SJCRH30 (cell line): ENCODE data around the gene CDR2L. TPM values are rescaled to one million over a fixed set of nuclear protein-coding genes. Genes with fewer than 3 reads are reported as not detected.

Experiments
- DNase-seq, 2 experiments: peaks; one replicate each; pipeline ENCODE4 v3.0.0-alpha.2; 2015 to 2020
- H3K27ac ChIP-seq: fragments of 250-450 bp; sonication (Bioruptor Pico); 2 replicates; pipeline ENCODE4 v1.5.1; 2020; ENCODE audit warnings: mild to moderate bottlenecking, moderate library complexity
- H3K27me3 ChIP-seq: fragments of 250-450 bp; sonication (Bioruptor Pico); 2 replicates; pipeline ENCODE4 v1.5.1; 2020; ENCODE audit warnings: mild to moderate bottlenecking, moderate library complexity
- H3K36me3 ChIP-seq: fragments of 250-450 bp; sonication (Bioruptor Pico); 2 replicates; pipeline ENCODE4 v1.5.1; 2020; ENCODE audit warnings: mild to moderate bottlenecking, moderate library complexity
- H3K4me1 ChIP-seq: fragments of 250-450 bp; sonication (Bioruptor Pico); 2 replicates; pipeline ENCODE4 v1.5.1; 2020; ENCODE audit warnings: mild to moderate bottlenecking, moderate library complexity
- H3K4me3 ChIP-seq: fragments of 250-450 bp; sonication (Bioruptor Pico); 2 replicates; pipeline ENCODE4 v1.5.1; 2020; ENCODE audit warnings: mild to moderate bottlenecking, moderate library complexity
- H3K9me3 ChIP-seq: fragments of 250-450 bp; sonication (Bioruptor Pico); replicated peaks from 2 replicates; pipeline ENCODE4 v1.5.1; 2020; ENCODE audit warnings: mild to moderate bottlenecking, moderate library complexity
- total RNA-seq: library from RNA; depleted of rRNA; stranded (reverse); fragments of >200 nt; shearing (Covaris generic); gene quantifications from 2 replicates; pipeline ENCODE4 v1.2.3, GENCODE V29; 2014; rRNA removed

Gene CDR2L
- total RNA-seq, 1 experiment from 2014 or later = 10.9 TPM

DNA sequence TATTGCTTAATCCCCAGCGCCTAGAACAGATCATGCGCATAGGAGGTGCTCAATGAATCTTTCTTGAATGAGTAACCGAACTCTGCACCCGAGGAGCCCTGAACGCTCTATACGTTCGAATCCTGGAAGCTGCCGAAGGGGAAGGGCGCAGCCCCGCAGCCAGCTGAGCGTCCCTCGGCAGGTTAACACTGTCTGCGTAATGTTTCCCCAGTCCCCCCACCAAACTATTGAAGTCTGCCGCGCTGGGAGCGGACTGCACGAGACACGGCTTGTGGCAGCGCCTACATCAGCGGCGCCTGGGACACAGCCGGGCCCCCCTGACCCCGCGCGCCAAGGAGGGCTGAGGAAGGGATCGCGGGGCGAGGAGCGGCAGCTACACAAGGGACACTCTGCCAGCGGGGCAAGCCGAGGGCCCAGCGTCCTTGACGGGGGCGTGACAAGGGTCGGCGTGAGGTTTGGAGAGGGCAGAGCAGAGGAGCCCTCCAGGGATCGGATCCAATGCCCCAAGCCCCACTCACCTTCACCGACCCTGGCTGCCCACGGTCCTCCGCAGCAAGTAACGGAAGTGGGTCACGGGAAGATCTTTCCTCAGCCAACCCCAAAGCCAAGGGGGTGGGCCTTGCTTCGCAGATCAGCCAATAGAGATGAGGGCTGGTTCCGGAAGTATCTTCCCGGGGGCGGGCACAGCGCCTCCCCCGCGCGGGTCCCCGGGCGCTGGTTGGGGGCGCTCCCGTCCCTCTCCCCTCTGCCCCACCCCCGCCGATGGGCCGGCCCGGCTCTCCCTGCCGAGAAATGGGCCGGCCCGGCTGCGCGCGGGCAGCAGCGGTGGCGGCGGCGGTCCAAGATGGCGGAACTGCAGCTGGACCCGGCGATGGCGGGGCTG, 59.2 kb downstream of the CDR2L start, which contains the start of the genes ATP5PD and KCTD2:
ATP5PD (minus strand) TSS at position 563 of the 883 bp plus-strand sequence. CDS start 4,319 bp downstream, outside the sequence.
KCTD2 (plus strand) TSS at position 819 of the 883 bp plus-strand sequence; CDS start at position 845, 26 bp downstream.
- Histone ChIP-seq H3K9me3 (no peaks in the 10 kb centered on the region), H3K4me1 (no peaks in the 10 kb centered on the region; the same call in 1 of the 2 replicates), H3K27ac (peak within 1 kb of the TSS; percentile 56), H3K27me3 (no peaks in the 10 kb centered on the region), H3K36me3 (peaks cover 17% of the 10 kb centered on the region), H3K4me3 (peak within 1 kb of the TSS; percentile 94)
- peak; percentile 98 to 99 for DNase-seq

DNA sequence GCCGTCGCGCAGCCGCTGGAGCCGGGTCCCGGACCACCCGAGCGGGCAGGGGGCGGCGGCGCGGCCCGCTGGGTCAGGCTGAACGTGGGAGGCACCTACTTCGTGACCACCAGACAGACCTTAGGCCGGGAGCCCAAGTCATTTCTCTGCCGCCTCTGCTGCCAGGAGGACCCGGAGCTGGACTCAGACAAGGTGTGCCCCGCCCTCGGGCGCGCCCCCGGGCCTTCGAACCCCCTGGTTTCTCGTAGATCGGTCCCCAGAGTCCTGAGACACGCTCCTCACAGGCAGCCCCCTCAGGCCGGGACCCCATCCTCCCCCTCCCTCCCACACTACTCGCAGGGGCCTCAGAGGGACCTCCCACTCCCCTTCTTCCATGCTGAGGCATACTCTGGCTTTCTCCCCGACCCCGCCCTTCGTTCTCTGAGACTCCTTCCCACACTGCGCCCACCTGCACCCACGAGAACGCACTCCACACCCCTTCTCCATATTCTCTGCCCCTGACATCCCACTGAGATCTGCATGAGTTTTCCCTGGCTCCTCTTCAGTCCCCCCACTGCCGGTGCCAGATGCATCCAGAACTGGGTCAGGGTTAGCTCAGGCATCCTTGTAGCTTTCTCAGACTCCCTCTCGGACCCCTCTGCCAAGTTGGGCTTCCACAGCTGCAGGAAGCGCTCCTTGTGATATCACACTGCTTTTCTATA, 60.1 kb downstream of the CDR2L start:
- H3K27ac ChIP-seq = peak overlapping the region; percentile 33; the same call in 1 of the 2 replicates
- H3K9me3 ChIP-seq = no peaks in the 10 kb centered on the region
- H3K4me3 ChIP-seq = peak overlapping the region; percentile 94
- H3K36me3 ChIP-seq = peaks cover 23% of the 10 kb centered on the region
- DNase-seq = peak; percentile 49 to 50
- no peaks in the 10 kb centered on the region for H3K27me3 ChIP-seq
- H3K4me1 ChIP-seq = no peaks in the 10 kb centered on the region; the same call in 1 of the 2 replicates

DNA sequence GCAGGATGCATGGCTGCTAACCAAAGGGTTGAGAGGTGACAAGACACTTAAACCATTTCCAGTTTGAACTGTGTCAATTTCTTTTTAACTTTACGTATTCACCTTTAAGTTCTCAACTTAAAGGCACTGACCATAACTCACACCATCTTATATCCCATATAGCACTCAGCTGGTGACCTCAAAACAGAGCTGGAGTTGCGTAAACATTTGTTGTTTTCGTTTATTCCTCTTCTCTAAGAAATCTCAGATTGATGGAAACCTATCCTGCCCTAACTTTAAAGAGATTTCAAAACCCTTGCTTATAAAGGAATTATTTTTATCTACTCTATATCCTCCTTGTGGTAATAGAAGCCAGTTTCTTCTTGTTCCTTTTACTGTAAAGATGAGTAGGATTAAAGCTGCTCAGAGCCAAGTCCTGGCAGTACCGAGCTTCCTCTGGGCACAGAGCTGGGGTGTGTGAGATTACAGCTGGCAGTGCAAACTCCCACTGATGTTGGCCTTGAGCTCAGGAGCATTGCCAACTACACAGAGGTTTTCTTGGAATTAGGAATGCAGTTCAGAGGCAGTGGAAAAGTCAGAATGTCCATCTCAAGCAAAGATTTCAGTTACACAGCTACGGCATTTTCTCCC, 60.9 kb downstream of the CDR2L start:
- H3K36me3 ChIP-seq = peaks cover 31% of the 10 kb centered on the region
- H3K27ac ChIP-seq = no peak overlapping the region
- H3K27me3 ChIP-seq = no peaks in the 10 kb centered on the region
- no peaks in the 10 kb centered on the region; the same call in 1 of the 2 replicates for H3K4me1 ChIP-seq
- H3K4me3 ChIP-seq = peak overlapping the region; percentile 94
- DNase-seq = no peak
- H3K9me3 ChIP-seq = no peaks in the 10 kb centered on the region

DNA sequence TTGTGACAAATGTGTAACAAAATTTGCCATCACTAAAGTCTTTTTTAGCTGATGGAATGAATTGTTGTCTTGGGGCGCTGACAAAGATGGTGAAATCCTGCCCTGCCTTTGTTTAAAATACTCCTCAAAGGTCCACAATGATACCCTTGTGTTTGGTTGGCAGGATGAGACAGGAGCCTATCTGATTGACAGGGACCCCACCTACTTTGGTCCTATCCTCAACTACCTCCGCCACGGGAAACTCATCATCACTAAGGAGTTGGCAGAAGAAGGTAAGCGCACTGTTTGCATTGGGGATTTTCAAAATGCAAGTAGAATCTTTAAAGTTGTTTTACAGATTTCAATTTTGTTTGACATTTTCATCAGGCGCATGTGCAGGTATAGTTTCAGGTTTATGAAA, 61.6 kb downstream of the CDR2L start:
- no peaks in the 10 kb centered on the region for H3K9me3 ChIP-seq
- H3K4me3 ChIP-seq = no peak overlapping the region
- H3K36me3 ChIP-seq = peaks cover 36% of the 10 kb centered on the region
- no peak for DNase-seq
- H3K27ac ChIP-seq = no peak overlapping the region
- H3K4me1 ChIP-seq = no peaks in the 10 kb centered on the region; the same call in 1 of the 2 replicates
- H3K27me3 ChIP-seq = no peaks in the 10 kb centered on the region

DNA sequence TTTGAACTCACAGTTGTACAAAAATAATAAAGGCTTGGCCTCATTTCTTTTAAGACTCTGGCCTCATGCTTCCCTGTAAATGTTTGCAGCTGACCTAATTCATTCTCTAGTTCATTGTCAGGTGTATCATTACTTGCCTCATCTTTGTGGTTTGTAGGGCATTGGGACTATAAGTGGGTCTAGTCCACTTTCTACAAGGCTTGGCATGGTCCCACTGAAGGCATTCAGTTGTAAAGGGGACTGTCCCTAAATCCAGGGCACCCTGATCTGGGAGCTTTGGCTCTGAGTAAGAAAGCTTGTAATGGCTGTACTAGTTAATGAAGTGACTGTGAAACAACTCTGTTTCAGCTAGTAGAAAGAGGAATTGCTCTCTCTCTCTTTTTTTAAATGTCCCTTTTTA, 62.3 kb downstream of the CDR2L start:
- Histone ChIP-seq H3K4me3 (no peak overlapping the region), H3K9me3 (no peaks in the 10 kb centered on the region), H3K36me3 (peaks cover 43% of the 10 kb centered on the region), H3K27ac (no peak overlapping the region), H3K4me1 (no peaks in the 10 kb centered on the region; the same call in 1 of the 2 replicates), H3K27me3 (no peaks in the 10 kb centered on the region)
- no peak for DNase-seq

- H3K4me3 ChIP-seq = no peak overlapping the region
- no peak for DNase-seq
- peaks cover 58% of the 10 kb centered on the region for H3K36me3 ChIP-seq
- H3K9me3 ChIP-seq = no peaks in the 10 kb centered on the region
- no peaks in the 10 kb centered on the region for H3K27me3 ChIP-seq
- H3K27ac ChIP-seq = no peak overlapping the region
- H3K4me1 ChIP-seq = no peaks in the 10 kb centered on the region; the same call in 1 of the 2 replicates
These were observed 64.5 kb downstream of the CDR2L start for GRCh38 chr17:75051941-75052340.

Other genes with a start within 250 kb of the CDR2L start
- gene NHERF1, start 239.0 kb upstream of the CDR2L start, total RNA-seq = 42.0 and 45.4 TPM in 2 replicates
- gene NAT9, start 211.3 kb upstream of the CDR2L start, total RNA-seq = 47.7 and 50.1 TPM in 2 replicates
- gene GRIN2C, start 127.7 kb upstream of the CDR2L start, total RNA-seq = not detected in 2 replicates
- gene FDXR, start 114.6 kb upstream of the CDR2L start, total RNA-seq = 6.7 and 7.2 TPM in 2 replicates
- not detected in 2 replicates for gene FADS6, start 94.0 kb upstream of the CDR2L start, total RNA-seq
- gene USH1G, start 64.4 kb upstream of the CDR2L start, total RNA-seq = 0.08 and 0.14 TPM in 2 replicates
- not detected in 2 replicates for gene OTOP2, start 63.4 kb upstream of the CDR2L start, total RNA-seq
- not detected in 2 replicates for gene OTOP3, start 51.7 kb upstream of the CDR2L start, total RNA-seq
- 0.71 and 1.7 TPM in 2 replicates for gene HID1, start 14.9 kb upstream of the CDR2L start, total RNA-seq
- 39.6 and 39.8 TPM in 2 replicates for gene MRPL58, start 25.0 kb downstream of the CDR2L start, total RNA-seq
- 337 and 350 TPM in 2 replicates for gene ATP5PD, start 59.3 kb downstream of the CDR2L start, total RNA-seq
- gene KCTD2, start 59.6 kb downstream of the CDR2L start, total RNA-seq = 34.4 and 34.5 TPM in 2 replicates
- 0.04 TPM in 1 of 2 replicates, not detected in the other for gene SLC16A5, start 100.3 kb downstream of the CDR2L start, total RNA-seq
- 9.6 and 10.9 TPM in 2 replicates for gene ARMC7, start 122.3 kb downstream of the CDR2L start, total RNA-seq
- gene NT5C, start 144.1 kb downstream of the CDR2L start, total RNA-seq = 34.5 and 36.0 TPM in 2 replicates
- gene JPT1, start 166.9 kb downstream of the CDR2L start, total RNA-seq = 313 and 320 TPM in 2 replicates
- gene SUMO2, start 195.3 kb downstream of the CDR2L start, total RNA-seq = 433 and 472 TPM in 2 replicates
- 95.4 and 103 TPM in 2 replicates for gene NUP85, start 218.0 kb downstream of the CDR2L start, total RNA-seq